Fibroblast of lung (primary cell): Measurements from ENCODE around the gene EVPL.

Experiments
- CTCF ChIP-seq, 2 donors: IDR thresholded peaks in 1 of 2; conservative IDR thresholded peaks in 1 of 2; 1 replicate in 1 of 2; 2 replicates in 1 of 2; pipeline ENCODE4 v1.5.1; 2011 to 2012; ENCODE audit warnings: low read length in 2 of 2, control low read depth in 1 of 2, inconsistent platforms in 1 of 2, low read depth in 1 of 2, mild to moderate bottlenecking in 1 of 2
- EZH2 ChIP-seq: IDR thresholded peaks from 2 replicates; pipeline ENCODE4 v1.5.1; 2012; ENCODE audit warnings: low read length, control low read depth, mild to moderate bottlenecking; ENCODE audit errors: missing control alignments

- TF ChIP-seq CTCF (conservative IDR thresholded peaks at IDR 0.05 in 1 of 2, IDR thresholded peaks at IDR 0.05 in 1 of 2; ENCODE audit: low read depth in 1 of 2, low read length in 2 of 2) (no peak), EZH2 (no peak)
These were observed 4.8 kb downstream of the EVPL start for GRCh38 chr17:76022285-76022684.
